ENCODE data around the gene CFC1B.
"Not testable (repeated sequence)": the region's sequence is repeated elsewhere in the genome, so short reads cannot be mapped to it uniquely, and the experiment has no call there.

DNA sequence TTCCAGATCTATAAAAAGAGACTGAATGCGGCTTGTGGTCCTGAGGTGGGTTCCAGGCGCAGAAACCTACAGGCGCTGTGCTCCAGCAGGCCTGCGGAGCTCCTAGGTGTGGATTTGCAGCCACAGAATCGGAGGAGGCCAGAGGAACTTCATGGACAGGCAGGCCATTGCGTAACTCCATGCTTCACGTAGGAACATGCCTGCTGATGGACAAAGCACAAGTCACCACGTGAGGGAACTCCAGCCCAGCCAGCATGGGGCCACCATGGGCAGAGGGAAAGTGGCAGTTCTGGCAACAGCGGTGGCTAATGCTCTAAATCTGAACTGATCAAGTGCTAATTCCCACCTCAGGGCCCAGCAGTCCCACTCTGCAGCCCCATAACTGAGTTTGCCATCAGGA is 17.2 kb downstream of the CFC1B start:
- not testable (repeated sequence) for TF ChIP-seq CTCF (IDR thresholded peaks at IDR 0.05); EZH2 (IDR thresholded peaks at IDR 0.05; ENCODE audit: borderline replicate concordance, insufficient read depth, low read depth, low read length, poor library complexity, severe bottlenecking)
